HEK293 (cell line): ENCODE results near the gene KCNAB2.

Experiments used
- SALL2 ChIP-seq: fragments of 450-650 bp; formaldehyde crosslinking; IDR thresholded peaks from 2 replicates; pipeline ENCODE4 v1.5.0; 2017; ENCODE audit warnings: missing biosample characterization, mild to moderate bottlenecking, missing genetic modification characterization, borderline replicate concordance
- SCRT1 ChIP-seq: fragments of 450-650 bp; formaldehyde crosslinking; IDR thresholded peaks from 2 replicates; pipeline ENCODE4 v1.5.1; 2016; ENCODE audit warnings: missing biosample characterization, missing genetic modification characterization, borderline replicate concordance
- ZBTB20 ChIP-seq: fragments of 450-650 bp; formaldehyde crosslinking; IDR thresholded peaks from 2 replicates; pipeline ENCODE4 v1.5.1; 2016; ENCODE audit warnings: missing biosample characterization, missing genetic modification characterization
- ZNF112 ChIP-seq: fragments of 450-650 bp; formaldehyde crosslinking; IDR thresholded peaks from 2 replicates; pipeline ENCODE4 v1.5.0; 2017; ENCODE audit warnings: missing biosample characterization, missing genetic modification characterization
- ZNF133 ChIP-seq: fragments of 450-650 bp; formaldehyde crosslinking; IDR thresholded peaks from 2 replicates; pipeline ENCODE4 v1.5.1; 2016; ENCODE audit warnings: missing biosample characterization, missing genetic modification characterization
- ZNF23 ChIP-seq: fragments of 450-650 bp; formaldehyde crosslinking; IDR thresholded peaks from 2 replicates; pipeline ENCODE4 v1.5.1; 2016; ENCODE audit warnings: missing biosample characterization, missing genetic modification characterization, borderline replicate concordance
- ZNF292 ChIP-seq: fragments of 450-650 bp; formaldehyde crosslinking; IDR thresholded peaks from 2 replicates; pipeline ENCODE4 v1.5.1; 2016; ENCODE audit warnings: low read depth, missing biosample characterization, missing genetic modification characterization, borderline replicate concordance
- ZNF324 ChIP-seq: fragments of 450-650 bp; formaldehyde crosslinking; IDR thresholded peaks from 2 replicates; pipeline ENCODE4 v1.5.1; 2016; ENCODE audit warnings: missing biosample characterization, missing genetic modification characterization
- ZNF416 ChIP-seq: fragments of 450-650 bp; formaldehyde crosslinking; IDR thresholded peaks from 2 replicates; pipeline ENCODE4 v1.5.1; 2016; ENCODE audit warnings: missing biosample characterization, missing genetic modification characterization
- ZNF501 ChIP-seq: fragments of 450-650 bp; formaldehyde crosslinking; IDR thresholded peaks from 2 replicates; pipeline ENCODE4 v1.5.1; 2016; ENCODE audit warnings: missing biosample characterization, missing genetic modification characterization
- ZNF670 ChIP-seq: fragments of 450-650 bp; formaldehyde crosslinking; IDR thresholded peaks from 2 replicates; pipeline ENCODE4 v1.5.1; 2016; ENCODE audit warnings: missing biosample characterization, missing genetic modification characterization, low read depth
- ZNF701 ChIP-seq: fragments of 450-650 bp; formaldehyde crosslinking; IDR thresholded peaks from 2 replicates; pipeline ENCODE4 v1.5.1; 2016; ENCODE audit warnings: missing biosample characterization, missing genetic modification characterization
- TF ChIP-seq, protein P1 (sequence below): fragments of 450-650 bp; formaldehyde crosslinking; IDR thresholded peaks from 2 replicates; pipeline ENCODE4 v1.5.1; 2016; ENCODE audit warnings: missing biosample characterization, missing genetic modification characterization

DNA sequence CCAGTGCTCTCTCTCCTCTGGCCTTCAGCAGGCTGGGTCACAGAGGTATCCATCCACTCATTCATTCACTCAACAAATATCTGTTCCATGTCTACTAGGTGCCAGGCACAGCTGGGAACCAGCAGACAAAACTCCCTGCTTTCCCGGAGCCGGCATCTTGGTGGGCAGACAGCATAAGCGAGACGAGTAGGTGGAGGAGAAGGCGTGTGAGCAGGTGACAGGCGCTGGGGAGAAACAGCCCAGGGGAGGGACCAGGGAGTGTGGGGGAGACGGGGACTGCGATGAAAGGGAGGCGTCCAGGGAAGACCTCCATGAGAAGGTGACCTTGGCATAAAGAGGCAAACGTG, 11.0 kb upstream of the KCNAB2 start:
- TF ChIP-seq, protein P1, sequence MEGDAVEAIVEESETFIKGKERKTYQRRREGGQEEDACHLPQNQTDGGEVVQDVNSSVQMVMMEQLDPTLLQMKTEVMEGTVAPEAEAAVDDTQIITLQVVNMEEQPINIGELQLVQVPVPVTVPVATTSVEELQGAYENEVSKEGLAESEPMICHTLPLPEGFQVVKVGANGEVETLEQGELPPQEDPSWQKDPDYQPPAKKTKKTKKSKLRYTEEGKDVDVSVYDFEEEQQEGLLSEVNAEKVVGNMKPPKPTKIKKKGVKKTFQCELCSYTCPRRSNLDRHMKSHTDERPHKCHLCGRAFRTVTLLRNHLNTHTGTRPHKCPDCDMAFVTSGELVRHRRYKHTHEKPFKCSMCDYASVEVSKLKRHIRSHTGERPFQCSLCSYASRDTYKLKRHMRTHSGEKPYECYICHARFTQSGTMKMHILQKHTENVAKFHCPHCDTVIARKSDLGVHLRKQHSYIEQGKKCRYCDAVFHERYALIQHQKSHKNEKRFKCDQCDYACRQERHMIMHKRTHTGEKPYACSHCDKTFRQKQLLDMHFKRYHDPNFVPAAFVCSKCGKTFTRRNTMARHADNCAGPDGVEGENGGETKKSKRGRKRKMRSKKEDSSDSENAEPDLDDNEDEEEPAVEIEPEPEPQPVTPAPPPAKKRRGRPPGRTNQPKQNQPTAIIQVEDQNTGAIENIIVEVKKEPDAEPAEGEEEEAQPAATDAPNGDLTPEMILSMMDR (tag by site-specific recombination) = no peak
- TF ChIP-seq ZNF501 (tag by site-specific recombination) = no peak
- TF ChIP-seq ZNF324 (tag by site-specific recombination) = no peak
- no peak for TF ChIP-seq ZNF292
- TF ChIP-seq ZNF670 (tag by site-specific recombination) = no peak
- TF ChIP-seq ZBTB20 = no peak
- TF ChIP-seq ZNF416 (tag by site-specific recombination) = no peak
- TF ChIP-seq SALL2 (tag by site-specific recombination) = no peak
- no peak for TF ChIP-seq SCRT1 (tag by site-specific recombination)
- TF ChIP-seq ZNF23 (tag by site-specific recombination) = no peak
- no peak for TF ChIP-seq ZNF701 (tag by site-specific recombination)
- TF ChIP-seq ZNF133 (tag by site-specific recombination) = no peak
- no peak for TF ChIP-seq ZNF112
